ENCODE measurements around the gene ADAM12. TPM values are rescaled to one million over a fixed set of nuclear protein-coding genes. Genes with fewer than 3 reads are reported as not detected.

Gene ADAM12
- total and polyA plus RNA-seq, 10 of the 15 experiments (the other 5 are each of a cell fraction or from before 2014, with no cell fraction given) = under 0.01 to 0.62 (median 0.04) TPM; not detected in 5

DNA sequence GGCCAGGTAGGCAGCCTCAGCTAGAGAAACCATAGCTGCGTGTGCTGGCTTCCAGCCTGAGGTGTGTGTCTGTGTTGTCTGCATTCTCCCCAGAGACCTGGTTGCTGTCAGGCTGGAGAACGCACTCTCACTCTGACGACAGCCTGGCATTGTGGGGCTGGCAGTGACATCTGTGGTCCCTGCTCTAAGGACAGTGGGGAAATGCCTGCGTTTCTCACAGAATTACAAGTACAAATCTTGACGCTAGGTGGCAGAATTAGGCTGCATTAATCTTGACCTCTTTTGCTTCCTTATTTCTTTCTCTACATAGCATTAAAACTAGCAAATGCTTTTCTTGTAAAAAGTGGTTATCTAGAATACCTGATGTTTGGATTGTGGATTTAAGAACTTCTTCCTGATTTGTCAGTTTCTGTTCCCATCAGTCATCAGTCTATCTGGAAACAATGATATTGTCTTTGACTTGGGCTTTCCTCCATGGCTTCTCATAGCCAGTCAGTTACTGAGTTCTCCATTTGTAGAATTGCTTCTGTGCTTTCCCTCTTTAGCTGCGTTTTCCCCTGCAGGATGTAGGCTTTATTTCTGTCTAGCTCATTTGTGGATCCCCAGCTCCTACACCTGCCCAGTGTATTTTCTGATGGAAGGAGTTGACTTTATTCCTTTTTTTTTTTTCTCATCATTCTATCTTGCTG, 405.9 kb downstream of the ADAM12 start:
- H3K4me2 ChIP-seq (ENCODE audit: control insufficient read depth, insufficient read depth) = no peak overlapping the region
- ChIA-PET CTCF (interaction anchor here (0.8 to 4.2 kb wide), 9 partner anchors 114 to 677 kb away, joined by 3 to 18 read pairs (median 3); no protein-coding TSS in a partner anchor), POLR2A (no interaction called here), RAD21 (ENCODE audit: unreplicated experiment) (interaction anchor here (1.0 to 1.8 kb wide), 3 partner anchors 48 to 521 kb away, joined by 3 to 9 read pairs (median 5); no protein-coding TSS in a partner anchor), SMC1A (ENCODE audit: uncharacterized antibody, unreplicated experiment) (interaction anchor here (0.7 to 2.8 kb wide), 7 partner anchors 9 to 616 kb away, joined by 3 to 13 read pairs (median 3); no protein-coding TSS in a partner anchor)
- no peak overlapping the region for H3K9ac ChIP-seq (ENCODE audit: control insufficient read depth, insufficient read depth, low read length)
- H3K4me1 ChIP-seq (ENCODE audit: control insufficient read depth, insufficient read depth, low read length) = no peaks in the 10 kb centered on the region
- H3K27me3 ChIP-seq (replicated peaks in 1 of 2; ENCODE audit: control insufficient read depth in 2 of 2, insufficient read depth in 2 of 2, low read length in 1 of 2) = no peaks in the 10 kb centered on the region; a peak in 1 of 4 replicates
- H3K36me3 ChIP-seq (ENCODE audit: control insufficient read depth in 2 of 2, insufficient read depth in 2 of 2, low read length in 1 of 2) = no peaks in the 10 kb centered on the region
- intact Hi-C loops (cut with micrococcal nuclease; ENCODE audit: unreplicated experiment) = loop anchor here (1.0 to 5.0 kb wide), 6 partner anchors 115 to 1872 kb away; no protein-coding TSS in a partner anchor
- no peaks in the 10 kb centered on the region for H3K9me3 ChIP-seq (replicated peaks; ENCODE audit: control insufficient read depth, insufficient read depth, low read length)
- in situ Hi-C loops (cut with MboI) = loop anchor here (5.0 kb wide), 1 partner anchor 525 kb away; no protein-coding TSS in a partner anchor
- peak; percentile 94 for ATAC-seq
- H3K79me2 ChIP-seq (ENCODE audit: control insufficient read depth, insufficient read depth, low read length) = no peaks in the 10 kb centered on the region
- no peak overlapping the region for H3K4me3 ChIP-seq
- H3K27ac ChIP-seq (ENCODE audit: control insufficient read depth, insufficient read depth) = no peak overlapping the region
- no peaks in the 10 kb centered on the region for H4K20me1 ChIP-seq (ENCODE audit: control insufficient read depth, insufficient read depth)
- WGBS (ENCODE audit: insufficient coverage, insufficient replicate concordance, low lambda C conversion rate, missing lambda C conversion rate) = 0% methylated on average over 6 of the region's 6 CpGs
- FAIRE-seq = peak; percentile 90
- peak; percentile 78 for TF ChIP-seq RAD21 (IDR thresholded peaks at IDR 0.05; ENCODE audit: insufficient read depth, low read depth, low read length)
- TF ChIP-seq CHD1 (IDR thresholded peaks at IDR 0.05; ENCODE audit: low read depth, low read length) = no peak
- TF ChIP-seq NRF1 (conservative IDR thresholded peaks at IDR 0.05; ENCODE audit: low read depth, low read length) = no peak
- TF ChIP-seq, protein P1, sequence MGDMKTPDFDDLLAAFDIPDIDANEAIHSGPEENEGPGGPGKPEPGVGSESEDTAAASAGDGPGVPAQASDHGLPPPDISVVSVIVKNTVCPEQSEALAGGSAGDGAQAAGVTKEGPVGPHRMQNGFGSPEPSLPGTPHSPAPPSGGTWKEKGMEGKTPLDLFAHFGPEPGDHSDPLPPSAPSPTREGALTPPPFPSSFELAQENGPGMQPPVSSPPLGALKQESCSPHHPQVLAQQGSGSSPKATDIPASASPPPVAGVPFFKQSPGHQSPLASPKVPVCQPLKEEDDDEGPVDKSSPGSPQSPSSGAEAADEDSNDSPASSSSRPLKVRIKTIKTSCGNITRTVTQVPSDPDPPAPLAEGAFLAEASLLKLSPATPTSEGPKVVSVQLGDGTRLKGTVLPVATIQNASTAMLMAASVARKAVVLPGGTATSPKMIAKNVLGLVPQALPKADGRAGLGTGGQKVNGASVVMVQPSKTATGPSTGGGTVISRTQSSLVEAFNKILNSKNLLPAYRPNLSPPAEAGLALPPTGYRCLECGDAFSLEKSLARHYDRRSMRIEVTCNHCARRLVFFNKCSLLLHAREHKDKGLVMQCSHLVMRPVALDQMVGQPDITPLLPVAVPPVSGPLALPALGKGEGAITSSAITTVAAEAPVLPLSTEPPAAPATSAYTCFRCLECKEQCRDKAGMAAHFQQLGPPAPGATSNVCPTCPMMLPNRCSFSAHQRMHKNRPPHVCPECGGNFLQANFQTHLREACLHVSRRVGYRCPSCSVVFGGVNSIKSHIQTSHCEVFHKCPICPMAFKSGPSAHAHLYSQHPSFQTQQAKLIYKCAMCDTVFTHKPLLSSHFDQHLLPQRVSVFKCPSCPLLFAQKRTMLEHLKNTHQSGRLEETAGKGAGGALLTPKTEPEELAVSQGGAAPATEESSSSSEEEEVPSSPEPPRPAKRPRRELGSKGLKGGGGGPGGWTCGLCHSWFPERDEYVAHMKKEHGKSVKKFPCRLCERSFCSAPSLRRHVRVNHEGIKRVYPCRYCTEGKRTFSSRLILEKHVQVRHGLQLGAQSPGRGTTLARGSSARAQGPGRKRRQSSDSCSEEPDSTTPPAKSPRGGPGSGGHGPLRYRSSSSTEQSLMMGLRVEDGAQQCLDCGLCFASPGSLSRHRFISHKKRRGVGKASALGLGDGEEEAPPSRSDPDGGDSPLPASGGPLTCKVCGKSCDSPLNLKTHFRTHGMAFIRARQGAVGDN (IDR thresholded peaks at IDR 0.05) = no peak
- TF ChIP-seq POLR2AphosphoS5 (IDR thresholded peaks at IDR 0.05; ENCODE audit: low read length) = no peak
- TF ChIP-seq, protein P2, sequence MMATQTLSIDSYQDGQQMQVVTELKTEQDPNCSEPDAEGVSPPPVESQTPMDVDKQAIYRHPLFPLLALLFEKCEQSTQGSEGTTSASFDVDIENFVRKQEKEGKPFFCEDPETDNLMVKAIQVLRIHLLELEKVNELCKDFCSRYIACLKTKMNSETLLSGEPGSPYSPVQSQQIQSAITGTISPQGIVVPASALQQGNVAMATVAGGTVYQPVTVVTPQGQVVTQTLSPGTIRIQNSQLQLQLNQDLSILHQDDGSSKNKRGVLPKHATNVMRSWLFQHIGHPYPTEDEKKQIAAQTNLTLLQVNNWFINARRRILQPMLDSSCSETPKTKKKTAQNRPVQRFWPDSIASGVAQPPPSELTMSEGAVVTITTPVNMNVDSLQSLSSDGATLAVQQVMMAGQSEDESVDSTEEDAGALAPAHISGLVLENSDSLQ (IDR thresholded peaks at IDR 0.05) = no peak
- peak; percentile 69; the same call in 1 of the 2 replicates for TF ChIP-seq SMC3 (IDR thresholded peaks at IDR 0.05; ENCODE audit: borderline replicate concordance, low read length)
- TF ChIP-seq, protein P3, sequence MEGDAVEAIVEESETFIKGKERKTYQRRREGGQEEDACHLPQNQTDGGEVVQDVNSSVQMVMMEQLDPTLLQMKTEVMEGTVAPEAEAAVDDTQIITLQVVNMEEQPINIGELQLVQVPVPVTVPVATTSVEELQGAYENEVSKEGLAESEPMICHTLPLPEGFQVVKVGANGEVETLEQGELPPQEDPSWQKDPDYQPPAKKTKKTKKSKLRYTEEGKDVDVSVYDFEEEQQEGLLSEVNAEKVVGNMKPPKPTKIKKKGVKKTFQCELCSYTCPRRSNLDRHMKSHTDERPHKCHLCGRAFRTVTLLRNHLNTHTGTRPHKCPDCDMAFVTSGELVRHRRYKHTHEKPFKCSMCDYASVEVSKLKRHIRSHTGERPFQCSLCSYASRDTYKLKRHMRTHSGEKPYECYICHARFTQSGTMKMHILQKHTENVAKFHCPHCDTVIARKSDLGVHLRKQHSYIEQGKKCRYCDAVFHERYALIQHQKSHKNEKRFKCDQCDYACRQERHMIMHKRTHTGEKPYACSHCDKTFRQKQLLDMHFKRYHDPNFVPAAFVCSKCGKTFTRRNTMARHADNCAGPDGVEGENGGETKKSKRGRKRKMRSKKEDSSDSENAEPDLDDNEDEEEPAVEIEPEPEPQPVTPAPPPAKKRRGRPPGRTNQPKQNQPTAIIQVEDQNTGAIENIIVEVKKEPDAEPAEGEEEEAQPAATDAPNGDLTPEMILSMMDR (IDR thresholded peaks at IDR 0.05 in 2 of 3, conservative IDR thresholded peaks at IDR 0.05 in 1 of 3; ENCODE audit: control insufficient read depth in 2 of 3, extremely low read depth in 1 of 3, insufficient read depth in 1 of 3, low read depth in 3 of 3, low read length in 3 of 3) = peak; percentile 38 to 62 (median 57); a peak in 5 of 6 replicates
- no peak for TF ChIP-seq IRF5 (IDR thresholded peaks at IDR 0.05; ENCODE audit: borderline replicate concordance)
- TF ChIP-seq CHD4 (IDR thresholded peaks at IDR 0.05) = no peak
- DNase-seq (ENCODE audit: low read depth, low spot score) = peak; percentile 35
- no TSS peak for BruUV-seq (replicated peaks)
- H2AFZ ChIP-seq (ENCODE audit: control insufficient read depth, low read depth, low read length) = no peak overlapping the region; the same call in 1 of the 2 replicates

Data from GM12878 (cell line).